Esophagus muscularis mucosa (tissue), 4 donors: Measurements from ENCODE around the gene SLC25A39.

Experiments
- EP300 ChIP-seq: sonication (generic); formaldehyde crosslinking; IDR thresholded peaks from one replicate; pipeline ENCODE4 v1.6.1; 2017; ENCODE audit warnings: antibody characterized with exemption
- POLR2A ChIP-seq: fragments of 450-650 bp; IDR thresholded peaks from one replicate; pipeline ENCODE4 v1.6.1; 2017; ENCODE audit warnings: antibody characterized with exemption, moderate library complexity, mild to moderate bottlenecking, low read depth
- TF ChIP-seq, protein P1 (sequence below), 3 experiments: fragments of 200-600 bp in 2 of 3; fragments of 450-650 bp in 1 of 3; sonication (generic) in 2 of 3; IDR thresholded peaks; one replicate each; pipeline ENCODE4 v1.5.1; 2017 to 2019; ENCODE audit warnings: antibody characterized with exemption in 3 of 3, mild to moderate bottlenecking in 2 of 3, moderate library complexity in 1 of 3

DNA sequence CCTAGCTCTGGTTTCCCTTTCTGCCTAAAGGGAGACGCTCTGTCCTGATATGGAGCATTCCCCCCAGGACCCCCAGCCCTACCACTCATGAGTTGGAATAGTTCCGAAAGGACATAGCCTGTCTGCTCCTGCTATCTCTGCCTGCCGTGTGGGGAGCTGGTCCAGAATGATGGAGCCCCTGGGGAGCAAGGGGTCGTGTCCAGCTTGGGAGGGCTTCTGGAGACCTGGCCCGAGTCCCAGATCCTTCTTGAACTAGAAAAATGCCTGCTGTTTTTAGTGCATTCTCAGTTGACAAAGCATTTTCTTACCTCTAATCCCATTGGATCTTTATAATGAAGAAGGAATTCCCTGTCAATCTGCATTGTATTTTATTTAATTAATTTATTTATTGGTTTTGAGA is 11.3 kb upstream of the SLC25A39 start:
- no peak for TF ChIP-seq POLR2A
- TF ChIP-seq, protein P1, sequence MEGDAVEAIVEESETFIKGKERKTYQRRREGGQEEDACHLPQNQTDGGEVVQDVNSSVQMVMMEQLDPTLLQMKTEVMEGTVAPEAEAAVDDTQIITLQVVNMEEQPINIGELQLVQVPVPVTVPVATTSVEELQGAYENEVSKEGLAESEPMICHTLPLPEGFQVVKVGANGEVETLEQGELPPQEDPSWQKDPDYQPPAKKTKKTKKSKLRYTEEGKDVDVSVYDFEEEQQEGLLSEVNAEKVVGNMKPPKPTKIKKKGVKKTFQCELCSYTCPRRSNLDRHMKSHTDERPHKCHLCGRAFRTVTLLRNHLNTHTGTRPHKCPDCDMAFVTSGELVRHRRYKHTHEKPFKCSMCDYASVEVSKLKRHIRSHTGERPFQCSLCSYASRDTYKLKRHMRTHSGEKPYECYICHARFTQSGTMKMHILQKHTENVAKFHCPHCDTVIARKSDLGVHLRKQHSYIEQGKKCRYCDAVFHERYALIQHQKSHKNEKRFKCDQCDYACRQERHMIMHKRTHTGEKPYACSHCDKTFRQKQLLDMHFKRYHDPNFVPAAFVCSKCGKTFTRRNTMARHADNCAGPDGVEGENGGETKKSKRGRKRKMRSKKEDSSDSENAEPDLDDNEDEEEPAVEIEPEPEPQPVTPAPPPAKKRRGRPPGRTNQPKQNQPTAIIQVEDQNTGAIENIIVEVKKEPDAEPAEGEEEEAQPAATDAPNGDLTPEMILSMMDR (IDR thresholded peaks at IDR 0.05): no peak
- no peak for TF ChIP-seq EP300
